Measurements from ENCODE around the gene GNB1. TPM values are rescaled to one million over a fixed set of nuclear protein-coding genes. Genes with fewer than 3 reads are reported as not detected.

The GNB1 gene
- polyA plus RNA-seq, 1 of the 3 experiments (the other 2 are of a cell fraction), result 355 TPM

DNA sequence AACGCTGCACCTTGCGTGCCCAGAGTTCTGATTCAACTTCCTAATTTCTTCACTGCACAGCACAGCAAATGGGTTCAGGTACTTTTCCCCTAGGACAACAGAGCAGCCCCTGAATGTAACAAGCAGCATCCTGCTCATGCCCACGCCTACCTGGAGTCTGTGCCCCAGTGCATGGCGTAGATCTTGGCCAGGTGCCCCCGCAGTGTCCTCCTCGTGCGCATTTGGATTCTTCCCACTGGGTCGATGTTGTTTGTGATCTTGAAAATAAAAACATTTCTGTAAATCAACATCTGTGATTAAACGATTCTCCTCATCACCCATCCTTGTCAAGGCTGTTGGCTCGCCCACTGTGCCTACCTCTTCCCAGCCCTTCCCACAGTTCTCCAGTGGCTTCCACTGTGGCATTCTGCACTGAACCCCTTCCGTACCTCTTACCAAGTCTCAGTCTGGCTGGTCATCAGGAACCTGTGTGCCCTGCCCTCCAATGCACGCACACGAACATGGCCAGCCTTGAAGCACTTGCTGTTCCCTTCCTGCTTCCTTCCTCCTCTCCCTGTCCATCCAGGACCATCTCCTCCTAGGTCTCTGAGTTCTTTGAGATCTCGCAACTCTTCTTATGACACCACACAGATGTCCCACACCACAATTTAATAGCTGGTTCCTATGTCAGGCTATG, 75.1 kb downstream of the GNB1 start:
- Histone ChIP-seq H3K36me3 (replicated peaks in 1 of 2; ENCODE audit: control insufficient read depth in 1 of 2, insufficient read depth in 2 of 2, low read length in 1 of 2) (peaks cover 40 to 64% of the 10 kb centered on the region in 2 experiments), H2AFZ (ENCODE audit: low read depth) (no peak overlapping the region), H3K4me3 (ENCODE audit: low read depth in 2 of 2, low read length in 1 of 2) (no peak overlapping the region), H3K79me2 (ENCODE audit: insufficient read depth) (peaks cover 97% of the 10 kb centered on the region), H3F3A (replicated peaks; ENCODE audit: insufficient read depth) (peaks cover 14% of the 10 kb centered on the region), H3K4me1 (ENCODE audit: control insufficient read depth in 1 of 2, insufficient read depth in 2 of 2, low read depth in 1 of 2, low read length in 1 of 2) (no peaks in the 10 kb centered on the region), H3K27me3 (ENCODE audit: insufficient read depth) (no peaks in the 10 kb centered on the region), H3K9ac (no peak overlapping the region), H3K9me3 (no peaks in the 10 kb centered on the region), H3K9me2 (no peaks in the 10 kb centered on the region), H3K27ac (ENCODE audit: low read depth in 2 of 2, low read length in 1 of 2) (no peak overlapping the region; a peak in 1 of 4 replicates), H4K20me1 (ENCODE audit: insufficient read depth) (peaks cover 42% of the 10 kb centered on the region), H3K4me2 (no peak overlapping the region)
- DNase-seq, result no peak
- CTCF ChIA-PET, result no interaction called here
- TF ChIP-seq GATA2 (CRISPR knock-in tag; IDR thresholded peaks at IDR 0.05) (no peak), FOXM1 (IDR thresholded peaks at IDR 0.05; ENCODE audit: low read depth) (no peak), YY1 (IDR thresholded peaks at IDR 0.05; ENCODE audit: low read depth) (no peak), CHD2 (IDR thresholded peaks at IDR 0.05; ENCODE audit: low read length, partially characterized antibody) (no peak)
- WGBS (ENCODE audit: low lambda C conversion rate), result 98% methylated on average over 14 of the region's 14 CpGs
- POLR2A ChIA-PET, result no interaction called here

DNA sequence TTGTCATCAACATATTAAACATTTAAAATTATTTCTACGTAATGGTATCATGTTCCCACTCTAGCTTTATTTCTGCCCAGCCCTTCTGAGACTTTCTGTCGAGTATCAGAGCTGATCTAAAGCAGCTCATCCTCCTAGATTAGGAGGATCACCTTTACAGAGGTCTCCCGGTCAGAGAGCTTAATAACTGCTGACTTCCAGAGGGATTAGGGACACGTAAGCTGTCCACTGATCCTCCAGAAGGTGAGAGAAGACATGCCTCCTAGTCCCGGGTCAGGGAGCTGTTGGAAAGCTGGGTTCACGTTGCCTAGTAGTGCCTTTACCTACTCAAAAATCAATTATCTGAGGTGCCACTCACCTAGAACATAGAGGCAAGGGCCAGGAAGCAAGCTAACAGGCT, 81.4 kb downstream of the GNB1 start:
- Histone ChIP-seq H3K9me3 (no peaks in the 10 kb centered on the region), H3K79me2 (ENCODE audit: insufficient read depth) (peaks cover 98% of the 10 kb centered on the region), H3K27me3 (ENCODE audit: insufficient read depth) (no peaks in the 10 kb centered on the region), H3K4me3 (ENCODE audit: low read depth in 2 of 2, low read length in 1 of 2) (no peak overlapping the region), H3K4me1 (ENCODE audit: control insufficient read depth in 1 of 2, insufficient read depth in 2 of 2, low read depth in 1 of 2, low read length in 1 of 2) (no peaks in the 10 kb centered on the region), H3K4me2 (no peak overlapping the region), H3K27ac (ENCODE audit: low read depth in 2 of 2, low read length in 1 of 2) (no peak overlapping the region), H3K36me3 (replicated peaks in 1 of 2; ENCODE audit: control insufficient read depth in 1 of 2, insufficient read depth in 2 of 2, low read length in 1 of 2) (peaks cover 20 to 50% of the 10 kb centered on the region in 2 experiments), H3K9ac (no peak overlapping the region), H3K9me2 (no peaks in the 10 kb centered on the region), H2AFZ (ENCODE audit: low read depth) (no peak overlapping the region), H3F3A (replicated peaks; ENCODE audit: insufficient read depth) (peaks cover 21% of the 10 kb centered on the region), H4K20me1 (ENCODE audit: insufficient read depth) (peaks cover 62% of the 10 kb centered on the region)
- WGBS (ENCODE audit: low lambda C conversion rate), result 97% methylated on average over 6 of the region's 6 CpGs
- TF ChIP-seq, protein P1, sequence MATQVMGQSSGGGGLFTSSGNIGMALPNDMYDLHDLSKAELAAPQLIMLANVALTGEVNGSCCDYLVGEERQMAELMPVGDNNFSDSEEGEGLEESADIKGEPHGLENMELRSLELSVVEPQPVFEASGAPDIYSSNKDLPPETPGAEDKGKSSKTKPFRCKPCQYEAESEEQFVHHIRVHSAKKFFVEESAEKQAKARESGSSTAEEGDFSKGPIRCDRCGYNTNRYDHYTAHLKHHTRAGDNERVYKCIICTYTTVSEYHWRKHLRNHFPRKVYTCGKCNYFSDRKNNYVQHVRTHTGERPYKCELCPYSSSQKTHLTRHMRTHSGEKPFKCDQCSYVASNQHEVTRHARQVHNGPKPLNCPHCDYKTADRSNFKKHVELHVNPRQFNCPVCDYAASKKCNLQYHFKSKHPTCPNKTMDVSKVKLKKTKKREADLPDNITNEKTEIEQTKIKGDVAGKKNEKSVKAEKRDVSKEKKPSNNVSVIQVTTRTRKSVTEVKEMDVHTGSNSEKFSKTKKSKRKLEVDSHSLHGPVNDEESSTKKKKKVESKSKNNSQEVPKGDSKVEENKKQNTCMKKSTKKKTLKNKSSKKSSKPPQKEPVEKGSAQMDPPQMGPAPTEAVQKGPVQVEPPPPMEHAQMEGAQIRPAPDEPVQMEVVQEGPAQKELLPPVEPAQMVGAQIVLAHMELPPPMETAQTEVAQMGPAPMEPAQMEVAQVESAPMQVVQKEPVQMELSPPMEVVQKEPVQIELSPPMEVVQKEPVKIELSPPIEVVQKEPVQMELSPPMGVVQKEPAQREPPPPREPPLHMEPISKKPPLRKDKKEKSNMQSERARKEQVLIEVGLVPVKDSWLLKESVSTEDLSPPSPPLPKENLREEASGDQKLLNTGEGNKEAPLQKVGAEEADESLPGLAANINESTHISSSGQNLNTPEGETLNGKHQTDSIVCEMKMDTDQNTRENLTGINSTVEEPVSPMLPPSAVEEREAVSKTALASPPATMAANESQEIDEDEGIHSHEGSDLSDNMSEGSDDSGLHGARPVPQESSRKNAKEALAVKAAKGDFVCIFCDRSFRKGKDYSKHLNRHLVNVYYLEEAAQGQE (IDR thresholded peaks at IDR 0.05; ENCODE audit: low read depth, low read length), result no peak
- TF ChIP-seq, protein P2, sequence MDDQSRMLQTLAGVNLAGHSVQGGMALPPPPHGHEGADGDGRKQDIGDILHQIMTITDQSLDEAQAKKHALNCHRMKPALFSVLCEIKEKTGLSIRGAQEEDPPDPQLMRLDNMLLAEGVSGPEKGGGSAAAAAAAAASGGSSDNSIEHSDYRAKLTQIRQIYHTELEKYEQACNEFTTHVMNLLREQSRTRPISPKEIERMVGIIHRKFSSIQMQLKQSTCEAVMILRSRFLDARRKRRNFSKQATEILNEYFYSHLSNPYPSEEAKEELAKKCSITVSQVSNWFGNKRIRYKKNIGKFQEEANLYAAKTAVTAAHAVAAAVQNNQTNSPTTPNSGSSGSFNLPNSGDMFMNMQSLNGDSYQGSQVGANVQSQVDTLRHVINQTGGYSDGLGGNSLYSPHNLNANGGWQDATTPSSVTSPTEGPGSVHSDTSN (IDR thresholded peaks at IDR 0.05), result no peak
- no peak for DNase-seq
- ChIA-PET CTCF (interaction anchor here (0.8 to 1.8 kb wide), 3 partner anchors 17 to 97 kb away, joined by 3 to 7 read pairs (median 3); no protein-coding TSS in a partner anchor), POLR2A (no interaction called here)
